HG03439 (cell line): ENCODE measurements around the gene P3R3URF.

Experiments used
- ATAC-seq: cut with Tn5 transposase; IDR thresholded peaks from one replicate; pipeline ENCODE4 v1.9.1; 2021; ENCODE audit warnings: mild to moderate bottlenecking, moderate library complexity; ENCODE audit not compliant: unreplicated experiment

The P3R3URF gene

GRCh38 chr1:46194641-46195193 is 18.4 kb upstream of the P3R3URF start:
- ATAC-seq: no peak

GRCh38 chr1:46193984-46194570 is 17.8 kb upstream of the P3R3URF start:
- ATAC-seq: no peak

- no peak for ATAC-seq
These were observed 17.0 kb upstream of the P3R3URF start for GRCh38 chr1:46193285-46193684.

- no peak for ATAC-seq
These were observed 15.9 kb upstream of the P3R3URF start for GRCh38 chr1:46192171-46192570.

- no peak for ATAC-seq
These were observed 14.9 kb upstream of the P3R3URF start for GRCh38 chr1:46191033-46191701.

- ATAC-seq: no peak
These were observed 14.3 kb upstream of the P3R3URF start for GRCh38 chr1:46190539-46190938.

GRCh38 chr1:46188295-46189030 is 12.2 kb upstream of the P3R3URF start:
- ATAC-seq: no peak

- ATAC-seq: no peak
These were observed 11.0 kb upstream of the P3R3URF start for GRCh38 chr1:46187106-46187869.

- no peak for ATAC-seq
These were observed 9.8 kb upstream of the P3R3URF start for GRCh38 chr1:46186076-46186475.

- no peak for ATAC-seq
These were observed 8.8 kb upstream of the P3R3URF start for GRCh38 chr1:46184920-46185658.

GRCh38 chr1:46183926-46184557 is 7.8 kb upstream of the P3R3URF start:
- no peak for ATAC-seq

- no peak for ATAC-seq
These were observed 7.0 kb upstream of the P3R3URF start for GRCh38 chr1:46183079-46183847.

- no peak for ATAC-seq
These were observed 5.3 kb upstream of the P3R3URF start for GRCh38 chr1:46181343-46182260.

GRCh38 chr1:46180082-46180616 is 3.9 kb upstream of the P3R3URF start:
- ATAC-seq: no peak

GRCh38 chr1:46179138-46180081 is 3.1 kb upstream of the P3R3URF start:
- no peak for ATAC-seq

GRCh38 chr1:46175243-46175642 is 1.0 kb downstream of the P3R3URF start:
- no peak for ATAC-seq
